HS-27A (cell line): ENCODE data around the gene UPB1.
A peak's percentile ranks its signal among the peaks of the same experiment; 100 is the strongest.
"Not testable (repeated sequence)": the region's sequence is repeated elsewhere in the genome, so short reads cannot be mapped to it uniquely, and the experiment has no call there.

ENCODE experiments used
- DNase-seq: peaks from one replicate; pipeline ENCODE4 v3.0.0-alpha.2; 2012; ENCODE audit warnings: low read depth, missing footprints

UPB1 gene

DNA sequence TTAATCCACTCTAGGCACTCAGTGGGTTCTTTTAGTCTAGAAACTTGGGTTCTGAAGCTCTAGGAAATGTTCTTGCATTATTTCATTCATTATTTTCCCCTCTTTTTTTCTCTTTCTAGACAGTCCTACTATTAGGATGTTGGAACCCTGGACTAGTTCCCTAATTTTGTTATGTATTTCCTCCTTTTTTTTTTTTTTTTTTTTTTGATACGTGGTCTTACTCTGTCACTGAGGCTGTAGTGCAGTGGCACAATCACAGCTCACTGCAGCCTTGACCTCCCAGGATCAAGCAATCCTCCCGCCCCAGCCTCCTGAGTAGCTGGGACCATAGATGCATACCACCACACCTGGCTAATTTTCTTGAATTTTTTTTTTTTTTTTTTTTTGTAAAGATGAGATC, 9.4 kb downstream of the UPB1 start:
- DNase-seq = no peak

DNA sequence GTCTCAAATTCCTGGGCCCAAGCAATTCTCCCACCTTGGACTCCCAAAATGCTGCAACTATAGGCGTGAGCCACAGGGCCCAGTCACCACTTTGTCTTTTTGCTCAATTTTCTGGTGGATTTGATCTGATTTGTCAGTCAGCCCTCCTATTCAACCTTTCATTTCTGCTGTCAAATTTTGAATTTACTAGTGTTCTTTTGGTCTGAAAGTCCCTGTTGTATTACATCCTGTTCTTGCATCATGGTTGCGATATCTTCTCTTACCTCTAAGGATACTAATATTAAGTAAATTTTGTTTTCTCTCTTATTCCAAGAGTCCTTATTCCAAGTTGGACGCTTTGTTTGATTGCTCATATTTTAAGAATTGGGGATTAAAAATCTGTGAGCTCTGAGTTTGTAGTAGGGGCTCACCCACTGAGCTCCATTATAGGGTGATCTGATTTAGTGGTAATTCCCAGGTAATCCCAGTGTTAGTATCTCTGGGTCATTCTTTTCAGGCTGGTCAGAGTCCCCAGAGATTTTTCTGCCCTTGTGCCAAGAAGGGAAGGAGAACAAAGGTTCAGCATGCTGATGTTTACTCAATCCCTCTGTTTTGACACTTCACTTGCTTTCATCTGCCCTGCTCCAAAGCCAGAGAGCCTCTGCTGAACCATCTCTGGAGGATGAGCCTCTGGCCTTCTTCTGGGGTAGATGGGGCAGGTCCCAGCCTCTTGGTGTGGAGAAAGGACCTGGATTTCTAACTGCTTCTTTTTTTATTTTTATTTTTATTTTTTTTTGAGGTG, 10.0 kb downstream of the UPB1 start:
- DNase-seq = no peak

DNA sequence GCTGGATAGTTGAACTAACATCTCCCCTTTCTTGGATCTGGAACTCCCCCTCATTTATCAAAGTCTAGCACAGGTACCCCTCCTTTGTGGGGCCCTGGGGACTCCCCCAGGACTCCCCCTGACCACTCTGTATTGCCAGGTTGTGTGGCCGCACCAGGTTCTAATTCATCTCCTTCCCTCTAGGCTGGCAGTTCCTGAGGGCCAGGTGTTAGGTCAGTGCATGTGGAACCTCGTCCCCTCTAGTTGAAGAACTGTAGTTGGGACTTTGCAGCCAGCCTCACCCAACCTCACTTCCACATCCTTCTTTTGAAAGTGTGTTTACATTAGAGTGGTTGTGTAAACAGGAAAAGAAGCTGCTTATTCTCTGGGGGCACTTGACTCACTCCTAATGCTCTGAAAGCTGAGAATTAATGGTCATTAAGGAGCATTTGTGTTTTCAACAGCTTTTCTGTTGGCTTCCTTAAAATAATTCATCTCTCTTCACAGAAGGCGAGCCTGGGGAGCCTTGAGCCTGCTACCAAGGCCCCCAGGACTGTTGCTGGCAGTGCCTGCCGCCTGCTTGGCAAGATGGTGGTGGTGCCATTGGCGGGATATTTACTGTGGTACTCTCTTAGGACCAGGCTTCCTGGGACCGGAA, 11.8 kb downstream of the UPB1 start:
- DNase-seq = no peak

DNA sequence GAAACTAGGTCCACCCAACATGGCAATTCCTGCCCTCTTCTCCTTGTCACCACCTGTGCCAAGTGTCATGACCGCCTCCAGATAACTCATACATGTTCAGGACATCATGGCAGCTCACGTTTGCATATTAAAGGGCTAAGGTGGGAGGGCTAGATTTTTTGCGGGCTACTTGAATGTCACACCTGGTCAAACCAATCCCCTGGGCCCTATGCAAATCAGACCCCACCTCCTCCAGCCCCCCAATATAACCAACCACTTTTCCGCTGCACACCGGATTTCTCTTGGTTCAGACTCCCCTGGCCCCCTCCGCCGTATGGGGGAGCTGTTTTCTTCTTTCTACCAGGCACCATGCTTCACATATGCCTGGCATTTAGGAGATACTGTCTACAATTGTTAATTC, 12.6 kb downstream of the UPB1 start:
- DNase-seq = no peak

DNA sequence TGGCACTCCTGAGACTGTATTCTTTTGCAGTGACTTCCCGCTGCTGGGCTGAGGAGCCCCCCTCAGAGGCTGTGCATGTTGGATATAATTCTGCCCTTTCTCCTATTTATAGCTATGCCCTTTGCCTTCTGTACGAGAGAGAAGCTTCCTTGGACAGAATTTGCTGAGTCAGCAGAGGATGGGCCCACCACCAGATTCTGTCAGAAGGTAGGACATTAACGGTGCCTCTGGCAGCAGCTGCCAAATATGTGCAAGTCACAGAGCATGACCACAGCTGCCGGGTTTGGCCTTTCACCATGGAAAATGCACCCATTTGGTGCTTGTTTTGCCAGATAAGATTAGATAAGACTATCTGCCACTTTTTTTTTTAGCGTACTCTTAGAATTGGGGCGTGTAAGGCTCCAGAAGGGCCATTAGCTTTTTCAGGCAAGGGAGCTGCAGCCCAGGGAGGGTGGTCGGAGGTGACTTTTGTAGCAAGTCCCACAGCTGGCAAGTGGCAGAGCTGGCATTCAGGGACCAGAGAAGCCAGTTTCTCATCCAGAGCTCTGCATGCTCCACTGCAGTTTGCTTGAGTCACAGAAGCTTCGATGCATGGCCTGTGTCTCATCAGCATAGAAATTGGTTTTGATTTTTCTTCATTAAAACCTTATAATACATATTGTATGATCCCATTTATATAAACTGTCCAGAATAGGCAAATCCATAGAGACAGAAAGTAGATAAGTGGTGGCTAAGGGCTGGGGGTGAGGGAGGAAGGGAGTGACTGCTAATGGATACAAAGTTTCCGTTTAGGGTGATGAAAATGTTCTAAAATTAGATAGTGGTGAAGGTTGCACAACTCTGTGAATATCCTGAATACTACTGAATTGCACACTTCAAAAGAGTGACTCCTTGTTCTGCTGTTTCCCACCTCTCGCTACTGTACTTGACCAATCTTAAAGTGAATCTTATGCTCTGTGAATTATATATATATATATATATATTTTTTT, 15.8 kb downstream of the UPB1 start:
- DNase-seq = no peak

DNA sequence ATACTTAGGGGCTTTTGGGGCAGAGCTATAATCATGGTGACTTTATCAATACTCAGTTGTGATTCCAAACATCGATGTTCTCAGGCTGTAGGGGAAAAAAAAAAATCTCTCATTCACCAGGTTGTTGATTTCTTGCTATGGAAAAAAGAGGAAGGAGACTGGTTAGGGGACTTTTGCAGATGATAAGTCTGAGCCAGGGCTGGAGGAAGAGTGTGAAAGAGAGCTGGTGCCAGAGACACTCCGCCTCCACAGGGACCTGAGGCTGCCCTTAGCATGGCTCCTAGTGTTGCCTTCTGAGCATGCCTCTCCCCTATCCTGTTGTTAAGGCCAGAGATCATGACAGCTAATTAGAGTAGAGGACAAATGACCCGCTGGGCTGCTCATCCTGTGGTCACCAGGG, 16.9 kb downstream of the UPB1 start:
- no peak for DNase-seq

DNA sequence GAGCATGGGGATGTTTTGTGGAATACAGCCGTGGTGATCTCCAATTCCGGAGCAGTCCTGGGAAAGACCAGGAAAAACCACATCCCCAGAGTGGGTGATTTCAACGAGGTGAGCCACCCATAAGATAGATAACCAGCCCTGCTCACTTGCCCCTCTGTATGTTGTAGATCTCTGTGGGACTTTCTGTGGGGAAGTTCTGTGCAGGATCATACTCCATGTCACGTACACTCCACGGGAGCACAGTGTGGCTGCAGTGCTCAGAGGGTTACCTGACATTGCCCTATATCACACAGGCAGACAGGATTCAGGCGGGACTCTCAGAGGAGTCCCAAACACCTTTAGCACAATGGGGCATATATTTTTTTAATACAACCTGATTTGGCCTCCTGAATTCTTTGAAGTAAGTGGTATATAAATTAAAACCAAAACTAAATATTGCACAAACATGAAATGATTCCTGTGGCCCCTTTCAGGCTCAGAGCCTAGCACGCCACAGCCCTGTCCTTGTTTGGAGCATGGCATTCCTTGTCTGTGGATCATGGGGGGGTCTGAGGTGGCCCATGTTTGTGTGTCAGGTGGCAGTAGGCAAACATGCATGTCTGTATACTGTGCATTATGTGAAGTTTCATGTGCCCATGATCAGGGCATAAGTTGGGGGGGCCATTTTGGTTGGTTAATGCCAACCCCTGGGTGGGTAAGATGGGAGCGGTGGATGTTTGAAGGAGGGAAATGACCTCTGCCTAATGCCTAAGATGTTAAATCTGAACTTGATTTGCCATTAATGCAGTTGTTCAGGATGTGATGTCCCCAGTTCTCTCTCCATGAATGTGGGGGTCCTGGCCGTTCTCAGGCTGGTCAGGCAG, 18.5 kb downstream of the UPB1 start:
- no peak for DNase-seq

DNA sequence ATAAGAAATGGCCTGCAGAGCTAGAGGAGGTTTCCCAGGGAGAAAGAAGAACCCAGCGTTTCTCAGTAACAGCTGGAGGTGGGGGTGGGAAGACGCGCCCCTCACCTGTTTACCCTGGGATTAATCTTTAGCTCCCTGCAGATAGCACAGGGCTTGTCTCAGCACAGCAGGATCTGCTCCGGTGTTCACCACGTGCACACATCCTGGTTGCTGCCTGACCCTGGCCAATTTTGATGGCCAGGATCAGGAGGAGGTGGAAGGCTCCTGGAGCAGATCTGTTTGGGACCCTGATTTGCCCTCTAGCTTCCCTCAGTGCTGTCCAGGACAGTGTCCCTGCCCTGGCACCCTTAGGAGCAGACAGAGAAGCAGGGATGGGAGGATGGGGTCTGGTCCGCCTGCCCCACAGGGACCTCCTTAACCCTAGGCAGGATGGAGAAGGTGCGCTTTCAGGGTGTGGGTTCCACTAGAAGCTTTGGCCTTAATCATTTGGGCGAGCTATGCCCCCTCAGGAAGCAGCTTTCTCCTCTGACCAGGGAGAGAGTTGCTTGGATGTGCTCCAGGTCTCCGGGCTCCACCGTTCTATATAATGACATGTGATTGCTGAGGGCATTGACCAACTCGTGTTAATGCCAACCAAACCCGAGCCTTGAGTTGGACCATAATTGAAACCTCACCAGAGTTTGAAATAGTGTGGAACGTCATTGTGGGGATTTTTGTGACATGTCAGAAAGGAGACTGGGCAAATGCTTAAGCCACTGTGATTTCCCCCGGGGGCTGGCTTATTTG, 19.3 kb downstream of the UPB1 start:
- no peak for DNase-seq

DNA sequence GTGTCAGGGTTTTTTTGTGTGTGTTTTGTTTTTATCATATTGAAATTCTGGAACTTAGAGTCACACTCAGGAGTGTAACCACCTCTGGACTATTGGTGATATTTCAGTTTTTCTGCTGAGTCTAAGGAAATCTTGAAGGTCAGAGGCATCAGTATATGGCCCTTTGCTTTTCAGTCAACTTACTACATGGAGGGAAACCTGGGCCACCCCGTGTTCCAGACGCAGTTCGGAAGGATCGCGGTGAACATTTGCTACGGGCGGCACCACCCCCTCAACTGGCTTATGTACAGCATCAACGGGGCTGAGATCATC, 19.9 kb downstream of the UPB1 start:
- no peak for DNase-seq

DNA sequence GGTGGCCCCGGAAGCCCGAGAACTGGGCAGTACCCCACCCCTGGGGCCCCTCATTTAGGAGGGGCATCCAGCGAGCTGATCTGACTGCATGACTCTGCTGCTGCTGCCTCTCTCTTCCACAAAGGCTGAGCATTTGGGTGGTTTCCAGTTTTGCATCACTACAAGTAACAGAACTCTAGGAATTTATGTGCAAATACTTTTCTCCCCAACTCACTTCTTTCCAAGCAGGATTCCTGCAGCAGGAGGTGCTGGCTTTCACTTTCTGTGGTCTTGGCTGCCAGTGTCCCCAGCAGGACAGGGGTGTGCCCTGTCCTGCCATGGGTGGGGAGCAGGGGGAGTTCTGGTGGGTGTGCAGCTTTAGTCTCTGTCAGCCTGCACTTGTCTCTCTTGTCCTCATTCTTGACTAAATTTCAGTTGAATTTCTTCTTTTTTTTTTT, 21.2 kb downstream of the UPB1 start:
- peak; percentile 49 for DNase-seq

DNA sequence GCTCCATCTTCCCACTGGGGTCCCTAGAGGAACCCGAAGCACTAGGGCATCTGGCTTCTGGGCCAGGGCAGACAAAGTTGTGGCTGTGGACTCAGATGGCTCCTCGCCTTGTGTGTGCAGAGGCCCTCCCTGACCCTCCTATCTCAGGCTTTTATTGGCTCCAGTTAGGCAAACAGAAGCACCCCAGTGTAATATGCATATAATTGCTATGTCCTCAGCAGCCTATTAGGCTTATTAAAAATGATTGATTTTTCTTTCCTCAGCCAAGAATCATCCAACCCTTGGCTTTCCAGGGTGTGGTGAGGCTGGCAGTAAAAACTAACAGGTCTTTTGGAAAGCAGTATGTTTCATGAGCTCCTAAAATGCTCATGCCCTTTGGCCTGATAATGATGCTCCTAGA, 22.3 kb downstream of the UPB1 start:
- DNase-seq = no peak

DNA sequence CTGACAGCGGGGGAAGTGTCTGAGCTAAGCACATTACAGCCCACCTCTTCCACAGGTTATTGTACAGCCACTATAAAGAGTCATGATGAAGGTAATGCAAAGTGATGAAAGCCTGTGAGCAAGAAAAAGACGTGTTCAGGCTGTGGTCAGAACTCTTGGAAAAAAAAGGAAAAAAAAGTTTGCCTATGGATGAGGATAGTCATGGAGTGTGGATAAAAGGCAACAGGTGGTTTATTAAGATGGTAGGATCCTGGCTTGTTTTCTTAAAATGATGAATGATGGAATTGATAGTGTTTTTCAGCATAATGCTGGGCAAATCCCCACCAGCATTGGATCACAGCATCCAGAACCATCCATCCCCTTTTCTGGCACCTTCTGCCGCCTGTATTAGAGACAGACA, 23.1 kb downstream of the UPB1 start:
- DNase-seq = no peak

DNA sequence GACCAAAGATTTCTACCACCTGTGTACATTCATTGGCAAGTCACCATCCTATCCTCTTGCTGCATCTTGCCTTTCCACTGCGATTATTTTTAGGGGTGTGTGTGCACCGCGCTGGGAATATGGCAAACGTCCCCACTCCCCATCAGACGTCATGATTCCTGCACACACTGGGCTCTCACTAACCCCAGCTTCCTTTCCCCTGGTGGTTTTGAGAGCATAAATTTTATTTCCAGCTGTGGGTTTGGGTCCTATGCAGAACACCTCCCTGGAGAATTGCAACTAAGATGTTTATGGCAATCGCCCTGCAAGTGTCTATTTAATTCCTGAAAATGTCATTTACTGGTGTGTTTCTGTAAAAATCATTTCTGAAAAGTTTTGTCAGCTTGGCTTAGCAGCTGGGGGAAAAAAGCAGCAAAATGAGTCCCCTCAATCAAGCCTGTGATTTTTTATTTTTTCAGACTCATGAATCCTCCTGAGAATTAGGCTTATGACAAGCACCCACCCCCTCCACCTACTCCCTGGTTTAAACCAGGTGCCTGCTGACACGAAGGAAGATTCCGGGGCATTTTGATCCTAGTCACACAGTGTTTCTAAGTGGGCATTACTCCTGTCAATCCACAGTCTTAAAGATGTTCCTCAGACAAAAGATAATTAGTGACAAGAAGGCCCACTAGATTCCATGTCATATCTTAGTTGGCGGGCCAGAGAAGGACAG, 23.8 kb downstream of the UPB1 start:
- no peak for DNase-seq

DNA sequence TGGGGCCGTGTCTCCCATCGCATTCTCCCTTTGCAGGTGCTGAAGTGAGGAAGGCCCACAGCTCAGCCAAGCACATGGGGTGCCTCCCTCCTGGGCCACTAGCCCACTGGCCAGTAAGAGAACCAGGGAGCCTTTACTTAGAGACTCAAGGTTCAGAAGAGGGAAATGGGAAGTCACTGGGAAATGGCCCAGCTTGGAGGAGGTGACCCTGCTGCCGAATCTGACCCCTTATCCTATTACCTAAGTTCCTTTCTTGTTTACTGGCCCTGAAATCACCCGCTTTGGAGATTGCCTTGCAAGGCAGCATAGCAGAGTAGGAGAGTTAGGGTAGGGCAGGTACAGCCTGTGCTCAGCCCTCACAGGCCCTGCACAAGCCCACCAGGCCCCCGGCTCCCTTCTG, 24.4 kb downstream of the UPB1 start:
- DNase-seq = no peak

DNA sequence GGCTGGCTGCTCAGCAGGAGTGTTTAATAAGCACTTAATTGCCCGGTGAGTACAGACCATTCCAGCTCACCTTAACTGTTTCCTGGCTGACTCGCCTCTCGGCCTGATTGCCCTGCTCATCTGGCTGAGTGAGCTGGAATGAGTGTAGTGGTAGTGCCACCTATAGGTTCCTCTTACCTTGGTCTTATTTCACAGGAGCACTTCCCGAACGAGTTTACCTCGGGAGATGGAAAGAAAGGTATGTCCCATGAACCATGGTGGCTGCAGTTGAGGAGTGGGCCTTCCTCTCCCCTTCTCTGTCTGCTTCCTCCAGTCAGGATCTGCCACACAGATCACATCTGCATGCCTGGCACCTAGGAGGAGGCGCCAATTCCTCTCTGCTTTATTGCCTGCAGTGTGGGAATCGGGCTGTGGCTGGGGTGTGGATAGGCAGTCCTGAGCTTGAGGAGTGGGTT, 26.7 kb downstream of the UPB1 start:
- DNase-seq = no peak

DNA sequence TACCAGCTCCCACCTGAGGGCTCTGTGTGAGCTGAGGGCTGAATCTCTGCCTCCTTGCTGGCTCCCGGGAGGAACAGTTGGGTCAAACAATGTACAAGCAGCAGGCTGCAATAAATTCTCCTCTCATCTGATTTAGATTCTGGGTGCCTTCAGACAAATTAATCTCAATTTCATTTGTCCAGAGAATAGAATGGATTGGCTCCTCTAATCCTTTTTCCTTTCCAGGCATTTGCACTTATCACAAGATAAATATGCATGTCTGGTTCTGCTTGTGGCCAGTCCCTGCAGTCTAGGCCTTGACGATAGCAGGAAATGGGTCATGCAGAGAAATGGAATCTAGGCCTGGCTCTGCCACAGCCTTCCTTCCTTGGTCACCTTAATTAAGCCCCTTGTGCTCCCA, 28.7 kb downstream of the UPB1 start:
- no peak for DNase-seq

DNA sequence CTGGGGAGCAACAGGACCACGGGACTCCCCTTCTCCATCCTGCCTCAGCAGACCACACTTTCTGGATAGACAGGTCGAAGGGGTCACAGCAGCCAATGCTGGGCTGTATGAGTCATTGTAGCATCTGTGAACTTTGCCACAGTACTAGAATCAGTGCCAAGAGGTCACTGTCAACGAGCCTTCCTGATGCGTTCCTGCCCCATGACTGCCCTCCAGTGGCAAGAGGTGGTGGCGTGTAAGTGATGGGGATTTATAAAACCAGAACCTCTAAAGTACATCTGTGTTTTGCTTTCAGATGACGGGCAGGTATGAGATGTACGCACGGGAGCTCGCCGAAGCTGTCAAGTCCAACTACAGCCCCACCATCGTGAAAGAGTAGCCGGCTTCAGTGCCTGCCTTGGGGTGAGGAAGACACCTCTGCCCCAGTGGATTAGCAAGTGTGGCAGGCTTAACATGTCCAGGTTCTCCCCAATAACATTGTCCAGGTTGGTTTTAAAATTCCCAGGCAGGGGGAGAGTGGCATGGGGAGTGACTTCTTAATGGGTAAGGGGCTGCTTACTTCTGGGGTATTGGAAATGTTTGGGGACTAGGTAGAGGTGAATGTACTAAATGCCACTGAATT, 30.4 kb downstream of the UPB1 start:
- peak; percentile 36 for DNase-seq

DNA sequence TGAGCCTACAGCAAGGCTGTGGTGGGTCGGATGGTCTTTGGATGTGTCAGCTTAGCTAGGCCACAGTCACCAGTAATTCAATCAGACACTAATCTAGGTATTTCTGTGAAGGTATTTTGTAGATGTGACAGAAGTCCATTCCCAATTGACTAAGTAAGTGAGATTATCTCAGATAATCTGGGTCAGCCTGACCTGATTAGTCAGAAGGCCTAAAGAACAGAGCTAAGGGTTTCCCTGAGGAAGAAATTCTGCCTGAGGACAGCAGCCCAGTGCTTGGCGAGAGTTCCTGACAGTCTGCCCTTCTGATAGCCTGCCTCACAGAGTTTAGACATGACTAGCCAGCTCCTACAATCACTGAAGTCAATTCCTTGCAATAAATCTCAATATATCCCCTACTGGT, 31.1 kb downstream of the UPB1 start:
- DNase-seq = no peak

DNA sequence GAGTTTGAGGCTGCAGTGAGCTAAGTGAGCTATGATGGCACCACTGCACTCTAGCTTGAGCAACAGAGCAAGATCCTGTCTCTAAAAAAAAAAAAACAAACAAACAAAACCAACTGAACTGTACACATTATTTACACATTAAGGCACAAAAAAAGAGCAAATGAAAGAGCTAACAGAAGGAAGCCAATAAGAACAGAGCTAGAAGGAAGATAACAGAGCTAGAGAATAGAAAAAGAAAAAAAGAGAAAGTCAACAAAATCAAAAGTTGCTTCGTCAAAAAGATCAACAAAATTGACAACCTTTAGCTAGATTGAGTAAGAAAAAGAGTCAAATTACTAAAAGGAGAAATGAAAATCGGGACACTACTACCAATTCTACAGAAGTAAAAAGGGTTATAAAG, 34.8 kb downstream of the UPB1 start:
- DNase-seq = no peak

DNA sequence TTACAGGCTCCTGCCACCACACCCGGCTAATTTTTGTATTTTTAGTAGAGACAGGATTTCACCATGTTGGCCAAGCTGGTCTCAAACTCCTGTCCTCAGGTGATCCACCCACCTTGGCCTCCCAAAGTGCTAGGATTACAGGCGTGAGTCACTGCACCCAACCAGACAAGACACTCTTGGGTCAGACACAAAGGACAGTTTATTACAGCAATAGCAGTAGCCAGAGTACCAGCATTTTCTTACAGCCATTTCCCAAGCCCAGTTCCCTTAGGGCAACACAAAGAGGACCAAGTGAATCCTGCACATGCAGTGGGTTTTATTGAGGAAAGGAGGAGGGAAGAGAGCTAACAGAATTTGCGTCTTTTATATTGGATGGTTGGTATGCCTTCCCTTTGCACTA, 35.8 kb downstream of the UPB1 start:
- not testable (repeated sequence) for DNase-seq
